22Rv1 (cell line): Measurements from ENCODE around the gene GRAMD1B.

Source experiments
- H3K27ac ChIP-seq: fragments of 450-650 bp; 2 replicates; pipeline ENCODE4 v1.5.1; 2017
- ZFX ChIP-seq: fragments of 450-650 bp; IDR thresholded peaks from 2 replicates; pipeline ENCODE4 v1.6.1; 2017; ENCODE audit warnings: antibody characterized with exemption, borderline replicate concordance
- TF ChIP-seq, protein P1 (sequence below): fragments of 450-650 bp; IDR thresholded peaks from 2 replicates; pipeline ENCODE4 v1.5.1; 2017; ENCODE audit warnings: mild to moderate bottlenecking

GRAMD1B gene

DNA sequence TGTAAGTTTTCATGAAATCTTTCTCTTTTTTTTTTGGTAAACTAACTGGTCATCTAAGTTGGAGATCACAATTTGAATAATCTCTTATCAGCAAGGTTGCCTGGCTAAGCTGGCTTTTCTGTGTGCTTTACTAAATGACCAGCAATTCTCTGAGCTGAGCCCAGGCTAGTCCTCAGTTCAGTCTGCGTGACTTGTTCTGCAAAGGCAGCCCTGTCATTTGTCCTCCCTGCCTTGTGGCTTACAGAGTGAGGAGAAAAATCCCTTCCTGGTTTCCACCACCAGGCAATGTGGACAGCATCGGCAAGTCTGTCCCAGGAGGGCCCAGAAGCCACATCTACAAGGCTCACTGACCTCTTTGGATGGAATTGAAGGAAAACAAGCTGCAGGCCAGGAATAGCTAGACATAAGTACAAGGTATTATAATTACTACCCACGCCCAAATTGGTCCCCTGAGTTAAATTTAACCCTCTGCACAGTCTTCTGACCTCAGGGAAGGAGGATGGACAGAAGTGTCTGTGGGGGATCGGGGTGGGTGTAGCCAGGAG, 115.7 kb downstream of the GRAMD1B start:
- TF ChIP-seq ZFX: no peak
- TF ChIP-seq, protein P1, sequence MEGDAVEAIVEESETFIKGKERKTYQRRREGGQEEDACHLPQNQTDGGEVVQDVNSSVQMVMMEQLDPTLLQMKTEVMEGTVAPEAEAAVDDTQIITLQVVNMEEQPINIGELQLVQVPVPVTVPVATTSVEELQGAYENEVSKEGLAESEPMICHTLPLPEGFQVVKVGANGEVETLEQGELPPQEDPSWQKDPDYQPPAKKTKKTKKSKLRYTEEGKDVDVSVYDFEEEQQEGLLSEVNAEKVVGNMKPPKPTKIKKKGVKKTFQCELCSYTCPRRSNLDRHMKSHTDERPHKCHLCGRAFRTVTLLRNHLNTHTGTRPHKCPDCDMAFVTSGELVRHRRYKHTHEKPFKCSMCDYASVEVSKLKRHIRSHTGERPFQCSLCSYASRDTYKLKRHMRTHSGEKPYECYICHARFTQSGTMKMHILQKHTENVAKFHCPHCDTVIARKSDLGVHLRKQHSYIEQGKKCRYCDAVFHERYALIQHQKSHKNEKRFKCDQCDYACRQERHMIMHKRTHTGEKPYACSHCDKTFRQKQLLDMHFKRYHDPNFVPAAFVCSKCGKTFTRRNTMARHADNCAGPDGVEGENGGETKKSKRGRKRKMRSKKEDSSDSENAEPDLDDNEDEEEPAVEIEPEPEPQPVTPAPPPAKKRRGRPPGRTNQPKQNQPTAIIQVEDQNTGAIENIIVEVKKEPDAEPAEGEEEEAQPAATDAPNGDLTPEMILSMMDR: no peak
- no peak overlapping the region for H3K27ac ChIP-seq

DNA sequence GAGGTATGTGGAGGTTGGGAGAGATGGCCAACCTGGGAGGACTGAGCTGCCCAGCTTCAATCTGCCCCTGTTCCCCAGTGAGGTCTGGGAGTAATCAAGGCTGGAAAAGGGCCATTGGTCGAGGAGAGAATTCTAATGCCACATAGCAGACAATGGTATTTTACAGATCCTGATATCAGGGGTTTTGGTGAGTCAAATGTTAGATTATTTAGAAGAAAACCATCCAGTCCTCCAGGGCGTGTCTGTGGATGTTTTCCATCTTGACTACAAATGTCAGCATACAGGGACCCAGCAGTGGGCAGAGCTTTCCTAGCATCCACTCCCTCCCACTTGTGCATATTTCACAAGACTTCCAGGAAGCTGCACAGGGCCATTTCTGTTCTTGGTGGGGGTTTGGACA, 116.4 kb downstream of the GRAMD1B start:
- TF ChIP-seq, protein P1: no peak
- TF ChIP-seq ZFX: no peak
- no peak overlapping the region for H3K27ac ChIP-seq

DNA sequence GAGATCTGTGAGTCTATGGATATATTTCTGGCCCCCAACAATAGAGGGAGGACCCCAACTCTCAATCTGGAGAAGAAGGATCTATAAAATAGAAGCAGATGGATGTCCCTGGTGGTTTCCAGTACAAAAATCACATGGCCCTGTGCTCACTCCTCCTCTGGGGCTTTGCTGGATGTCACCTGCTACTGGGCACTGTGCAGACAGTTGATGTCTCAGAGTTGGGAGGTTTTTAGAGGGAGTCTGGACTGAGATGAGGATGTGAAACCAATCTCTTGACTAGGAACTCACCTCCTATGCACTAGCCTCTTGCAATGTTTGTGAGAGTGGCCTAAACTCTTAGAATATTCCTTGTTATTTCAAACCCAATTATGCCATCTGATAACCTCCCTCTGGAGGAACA, 117.1 kb downstream of the GRAMD1B start:
- H3K27ac ChIP-seq: no peak overlapping the region
- no peak for TF ChIP-seq ZFX
- TF ChIP-seq, protein P1: no peak

DNA sequence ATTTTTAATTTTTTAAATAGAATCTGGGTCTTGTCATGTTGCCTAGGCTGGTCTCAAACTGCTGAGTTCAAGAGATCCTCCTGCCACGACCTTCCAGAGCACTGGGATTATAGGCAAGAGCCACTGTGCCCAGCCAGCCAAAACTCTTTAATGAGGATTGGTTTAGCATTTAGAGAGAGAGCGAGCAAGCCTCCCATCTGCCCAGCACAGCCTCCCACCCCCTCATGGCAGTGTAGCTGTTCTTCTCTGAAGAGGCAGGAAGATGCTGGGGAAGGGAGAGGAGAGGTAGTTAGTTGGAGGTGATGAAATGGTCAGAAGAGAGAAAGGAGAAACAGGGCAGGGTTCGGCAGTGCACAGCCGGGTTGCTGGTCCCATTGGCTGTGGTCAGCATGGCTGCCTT, 118.7 kb downstream of the GRAMD1B start:
- TF ChIP-seq, protein P1: no peak
- TF ChIP-seq ZFX: no peak
- H3K27ac ChIP-seq: no peak overlapping the region

DNA sequence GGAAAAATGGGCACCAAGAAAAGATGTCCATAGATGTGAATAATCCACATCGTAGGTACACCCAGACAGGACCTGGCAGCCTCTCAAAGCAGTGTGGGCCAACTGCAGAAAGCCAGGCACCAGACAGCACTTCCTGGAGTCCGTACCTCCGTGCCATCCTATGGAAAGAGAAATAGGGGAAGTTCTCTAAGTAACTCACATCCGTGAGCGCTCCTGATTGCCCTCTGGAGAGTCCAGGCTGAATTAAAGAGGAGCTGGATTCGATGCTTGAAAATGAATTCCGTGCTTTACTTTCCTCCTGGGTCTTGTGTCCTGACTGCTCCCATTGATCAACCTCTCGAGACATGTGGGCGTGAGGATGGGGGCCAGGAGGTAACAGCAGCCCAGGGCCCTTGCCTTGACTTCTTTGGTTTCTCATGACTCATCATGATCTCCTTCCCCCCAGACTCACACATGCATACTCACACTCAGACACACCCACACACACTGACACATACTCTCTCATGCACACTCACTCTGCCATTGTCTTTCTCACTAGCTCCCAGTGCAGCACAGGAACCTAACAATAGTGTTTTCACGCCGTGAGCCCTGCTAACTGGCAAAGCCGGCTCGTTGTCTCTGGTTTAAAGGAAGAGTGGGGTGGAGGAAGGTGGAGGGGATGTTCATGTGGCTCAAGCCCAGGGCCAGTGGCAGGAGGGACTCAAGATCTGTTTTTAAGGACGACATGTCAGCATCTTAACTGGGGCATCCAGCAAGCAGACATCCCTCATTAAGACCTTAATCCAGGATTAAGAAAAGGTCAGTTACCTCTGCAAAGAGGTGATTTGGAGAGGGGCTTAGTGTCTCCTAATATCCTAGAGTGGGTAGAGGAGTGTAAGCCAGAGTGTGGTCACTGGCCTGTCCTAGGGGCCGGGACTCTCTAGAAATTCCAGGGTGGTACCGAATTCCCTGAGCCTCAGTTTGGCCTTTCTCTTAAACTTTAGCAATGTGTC, 120.2 kb downstream of the GRAMD1B start:
- H3K27ac ChIP-seq: no peak overlapping the region
- TF ChIP-seq, protein P1: no peak
- TF ChIP-seq ZFX: no peak

DNA sequence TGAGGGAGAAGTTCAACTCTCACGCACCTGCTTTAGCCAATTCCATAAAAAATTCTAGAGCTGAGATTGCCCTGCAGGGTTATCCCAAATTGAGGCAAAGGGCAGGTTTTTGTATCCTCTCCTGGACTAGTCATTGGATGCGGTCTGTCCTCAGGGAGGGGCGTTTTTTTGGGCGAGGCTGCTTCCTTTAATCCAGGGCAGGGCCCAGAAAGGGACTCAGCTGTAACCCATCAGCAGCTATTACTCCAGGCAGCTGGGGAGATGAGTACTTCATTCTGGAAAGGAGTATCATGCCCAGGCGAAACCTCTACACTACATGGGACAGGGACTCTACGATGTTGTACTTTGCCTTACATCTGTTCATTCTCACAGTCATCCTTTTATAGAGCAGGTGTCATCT, 121.0 kb downstream of the GRAMD1B start:
- H3K27ac ChIP-seq: no peak overlapping the region
- TF ChIP-seq, protein P1: no peak
- no peak for TF ChIP-seq ZFX

DNA sequence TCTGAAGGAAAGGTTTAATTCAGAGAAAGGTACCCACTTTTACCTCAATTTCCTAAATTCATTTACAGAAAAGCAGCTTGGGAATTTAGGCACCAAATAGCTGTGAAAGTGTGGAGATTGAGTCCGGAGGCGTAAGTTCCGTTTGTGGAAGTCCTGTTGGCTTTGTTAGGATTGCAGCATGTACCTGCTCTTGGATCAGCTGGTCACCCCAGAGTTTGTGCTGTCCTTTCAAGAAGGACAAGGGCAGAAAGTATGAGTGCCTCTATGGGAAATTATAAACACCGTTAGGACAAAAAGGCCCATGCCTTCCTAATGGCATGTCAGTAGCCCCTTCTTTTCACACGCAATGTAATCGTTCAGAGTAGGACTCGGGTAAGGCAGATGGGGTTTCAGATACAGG, 126.6 kb downstream of the GRAMD1B start:
- H3K27ac ChIP-seq: no peak overlapping the region
- TF ChIP-seq ZFX: no peak
